ENCODE results near the gene NPHS2.

- TF ChIP-seq GATA2 (IDR thresholded peaks at IDR 0.05; ENCODE audit: low read depth, low read length): no peak
- TF ChIP-seq GATA3 (IDR thresholded peaks at IDR 0.05; ENCODE audit: low read depth, low read length): no peak
Observed at GRCh38 chr1:179541774-179542173, 34.0 kb downstream of the NPHS2 start.
